ENCODE results near the gene ACOX3.

The ACOX3 gene

DNA sequence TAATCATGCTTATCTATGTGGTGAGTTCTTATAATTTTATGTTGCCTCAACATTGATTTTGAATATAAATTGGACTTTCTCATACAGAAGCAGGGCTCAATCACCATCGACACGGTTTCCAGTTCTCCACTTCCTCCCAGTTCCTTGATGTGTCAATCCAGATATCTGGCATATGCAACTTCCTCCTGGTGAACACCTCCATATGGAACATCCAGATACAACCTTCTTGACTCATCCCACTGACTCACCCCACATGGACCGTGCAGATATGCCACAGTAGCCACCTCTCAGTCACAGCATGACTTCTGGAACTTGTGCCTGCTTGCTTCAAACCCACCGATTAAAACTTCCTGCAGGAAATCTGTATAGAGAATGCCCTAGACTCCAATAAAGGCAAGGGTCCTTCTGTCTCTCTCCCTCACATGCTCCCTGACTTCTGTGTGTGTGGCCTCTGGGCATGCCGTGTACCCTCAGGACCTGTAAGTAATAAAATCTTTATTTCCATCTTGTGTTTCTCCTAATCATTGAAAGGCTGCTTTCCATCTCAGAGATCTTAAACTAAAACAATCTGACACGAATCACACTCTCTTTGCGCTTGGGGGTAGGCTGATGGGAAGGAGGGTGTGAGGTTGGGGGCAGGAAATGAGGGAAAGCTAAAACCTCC, 104.0 kb downstream of the ACOX3 start:
- no peaks in the 10 kb centered on the region for H3K36me3 ChIP-seq (ENCODE audit: control insufficient read depth, insufficient read depth, low read length)
- H3K4me1 ChIP-seq (ENCODE audit: control insufficient read depth, insufficient read depth, low read length): no peaks in the 10 kb centered on the region
- H3K27me3 ChIP-seq (ENCODE audit: control insufficient read depth, insufficient read depth, low read length): no peaks in the 10 kb centered on the region
- no peak overlapping the region for H3K9ac ChIP-seq (ENCODE audit: low read length)
- H3K9me3 ChIP-seq (ENCODE audit: control insufficient read depth, low read length): no peaks in the 10 kb centered on the region
- no peak overlapping the region for H3K4me3 ChIP-seq (ENCODE audit: low read length)

- Histone ChIP-seq H3K9me3 (ENCODE audit: control insufficient read depth, low read length) (no peaks in the 10 kb centered on the region), H3K27me3 (ENCODE audit: control insufficient read depth, insufficient read depth, low read length) (no peaks in the 10 kb centered on the region), H3K36me3 (ENCODE audit: control insufficient read depth, insufficient read depth, low read length) (no peaks in the 10 kb centered on the region), H3K9ac (ENCODE audit: low read length) (no peak overlapping the region), H3K4me1 (ENCODE audit: control insufficient read depth, insufficient read depth, low read length) (no peaks in the 10 kb centered on the region), H3K4me3 (ENCODE audit: low read length) (no peak overlapping the region)
Observed at GRCh38 chr4:8335848-8336247, 104.7 kb downstream of the ACOX3 start.

GRCh38 chr4:8334786-8335460, 105.6 kb downstream of the ACOX3 start:
- Histone ChIP-seq H3K9me3 (ENCODE audit: control insufficient read depth, low read length) (no peaks in the 10 kb centered on the region), H3K27me3 (ENCODE audit: control insufficient read depth, insufficient read depth, low read length) (no peaks in the 10 kb centered on the region), H3K9ac (ENCODE audit: low read length) (no peak overlapping the region), H3K36me3 (ENCODE audit: control insufficient read depth, insufficient read depth, low read length) (no peaks in the 10 kb centered on the region), H3K4me1 (ENCODE audit: control insufficient read depth, insufficient read depth, low read length) (no peaks in the 10 kb centered on the region), H3K4me3 (ENCODE audit: low read length) (no peak overlapping the region)

DNA sequence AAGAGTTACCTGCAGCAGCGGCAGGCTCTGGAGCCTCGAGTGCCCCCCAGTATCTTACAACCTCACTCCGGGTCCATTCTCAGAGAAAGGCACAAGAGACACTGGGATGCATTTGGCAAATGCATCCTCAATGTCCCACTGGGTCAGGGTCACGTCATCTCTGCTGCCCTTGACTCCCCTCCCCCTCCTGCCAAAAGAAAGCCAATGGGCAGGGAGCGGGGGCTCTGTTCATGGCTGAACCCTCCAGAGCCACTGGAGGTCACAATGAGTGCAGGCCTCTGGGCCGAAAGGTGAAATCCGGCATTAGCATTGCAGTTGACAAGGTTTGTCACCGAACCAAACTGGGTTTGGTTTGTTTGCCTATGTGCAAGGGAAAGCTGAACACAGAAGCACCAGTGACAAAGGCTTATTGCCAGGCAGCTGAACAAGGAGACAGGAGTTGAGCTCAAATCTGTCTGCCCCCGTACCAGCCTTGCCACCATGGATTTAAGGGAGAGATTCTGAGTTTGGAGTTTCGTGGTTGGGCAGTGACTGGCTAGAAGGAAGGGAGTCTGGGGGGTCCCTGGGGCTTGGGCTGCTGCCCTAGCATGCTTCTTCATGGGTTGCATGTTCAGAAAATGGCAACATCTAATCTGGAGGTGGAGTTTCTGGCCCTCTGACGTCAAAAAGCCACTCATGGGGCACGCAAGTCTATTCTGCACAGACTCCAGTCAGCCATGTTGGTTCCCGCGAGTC, 106.6 kb downstream of the ACOX3 start:
- no peak overlapping the region for H3K4me3 ChIP-seq (ENCODE audit: low read length)
- H3K27me3 ChIP-seq (ENCODE audit: control insufficient read depth, insufficient read depth, low read length): no peaks in the 10 kb centered on the region
- no peak overlapping the region for H3K9ac ChIP-seq (ENCODE audit: low read length)
- H3K36me3 ChIP-seq (ENCODE audit: control insufficient read depth, insufficient read depth, low read length): no peaks in the 10 kb centered on the region
- no peaks in the 10 kb centered on the region for H3K4me1 ChIP-seq (ENCODE audit: control insufficient read depth, insufficient read depth, low read length)
- H3K9me3 ChIP-seq (ENCODE audit: control insufficient read depth, low read length): no peaks in the 10 kb centered on the region

GRCh38 chr4:8332891-8333331, 107.6 kb downstream of the ACOX3 start:
- Histone ChIP-seq H3K36me3 (ENCODE audit: control insufficient read depth, insufficient read depth, low read length) (no peaks in the 10 kb centered on the region), H3K4me1 (ENCODE audit: control insufficient read depth, insufficient read depth, low read length) (no peaks in the 10 kb centered on the region), H3K9me3 (ENCODE audit: control insufficient read depth, low read length) (no peaks in the 10 kb centered on the region), H3K9ac (ENCODE audit: low read length) (no peak overlapping the region), H3K4me3 (ENCODE audit: low read length) (no peak overlapping the region), H3K27me3 (ENCODE audit: control insufficient read depth, insufficient read depth, low read length) (no peaks in the 10 kb centered on the region)

GRCh38 chr4:8332038-8332857, 108.3 kb downstream of the ACOX3 start:
- Histone ChIP-seq H3K4me1 (ENCODE audit: control insufficient read depth, insufficient read depth, low read length) (no peaks in the 10 kb centered on the region), H3K9ac (ENCODE audit: low read length) (no peak overlapping the region), H3K27me3 (ENCODE audit: control insufficient read depth, insufficient read depth, low read length) (no peaks in the 10 kb centered on the region), H3K36me3 (ENCODE audit: control insufficient read depth, insufficient read depth, low read length) (no peaks in the 10 kb centered on the region), H3K4me3 (ENCODE audit: low read length) (no peak overlapping the region), H3K9me3 (ENCODE audit: control insufficient read depth, low read length) (no peaks in the 10 kb centered on the region)

GRCh38 chr4:8331575-8331955, 109.0 kb downstream of the ACOX3 start:
- H3K4me3 ChIP-seq (ENCODE audit: low read length): no peak overlapping the region
- H3K4me1 ChIP-seq (ENCODE audit: control insufficient read depth, insufficient read depth, low read length): no peaks in the 10 kb centered on the region
- H3K36me3 ChIP-seq (ENCODE audit: control insufficient read depth, insufficient read depth, low read length): no peaks in the 10 kb centered on the region
- no peak overlapping the region for H3K9ac ChIP-seq (ENCODE audit: low read length)
- no peaks in the 10 kb centered on the region for H3K9me3 ChIP-seq (ENCODE audit: control insufficient read depth, low read length)
- no peaks in the 10 kb centered on the region for H3K27me3 ChIP-seq (ENCODE audit: control insufficient read depth, insufficient read depth, low read length)

DNA sequence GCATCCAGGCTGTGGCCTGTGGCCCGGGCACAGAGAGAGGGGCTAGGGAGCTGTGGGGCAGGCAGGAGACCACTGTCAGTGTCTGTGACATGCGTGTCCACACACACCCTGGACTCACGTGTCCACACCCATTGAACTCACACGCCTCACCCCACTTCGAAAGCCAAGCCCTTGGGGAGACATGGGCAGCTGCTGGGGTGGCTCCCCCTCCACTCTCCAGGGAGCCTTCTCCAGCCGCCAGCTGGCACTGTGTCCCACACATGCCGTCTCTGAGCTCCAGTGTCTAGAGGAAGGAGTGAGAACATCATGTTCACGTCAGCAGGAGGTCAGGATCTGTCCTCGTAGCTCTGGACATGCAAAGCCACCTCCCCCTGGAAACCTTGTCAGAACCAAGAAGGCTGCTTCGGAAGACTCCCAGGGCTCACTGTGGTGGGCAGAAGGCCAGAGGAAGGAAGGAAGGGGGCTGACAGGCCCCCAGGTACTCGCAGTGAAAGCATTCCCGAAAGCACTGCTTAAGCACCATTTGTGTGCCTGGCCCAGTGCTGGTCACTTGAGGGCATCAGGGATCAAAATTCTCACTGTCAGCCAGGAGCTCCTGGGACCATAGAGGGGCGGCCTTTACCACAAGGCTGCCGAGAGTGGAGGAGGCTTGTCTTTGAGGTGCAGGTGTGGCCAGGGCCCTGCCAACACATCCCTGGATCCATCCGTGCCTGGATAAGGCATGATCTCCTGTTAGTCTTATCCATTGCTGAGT, 109.5 kb downstream of the ACOX3 start:
- Histone ChIP-seq H3K4me3 (ENCODE audit: low read length) (no peak overlapping the region), H3K9ac (ENCODE audit: low read length) (no peak overlapping the region), H3K9me3 (ENCODE audit: control insufficient read depth, low read length) (no peaks in the 10 kb centered on the region), H3K4me1 (ENCODE audit: control insufficient read depth, insufficient read depth, low read length) (no peaks in the 10 kb centered on the region), H3K27me3 (ENCODE audit: control insufficient read depth, insufficient read depth, low read length) (no peaks in the 10 kb centered on the region), H3K36me3 (ENCODE audit: control insufficient read depth, insufficient read depth, low read length) (no peaks in the 10 kb centered on the region)

- Histone ChIP-seq H3K9me3 (ENCODE audit: control insufficient read depth, low read length) (no peaks in the 10 kb centered on the region), H3K36me3 (ENCODE audit: control insufficient read depth, insufficient read depth, low read length) (no peaks in the 10 kb centered on the region), H3K9ac (ENCODE audit: low read length) (no peak overlapping the region), H3K27me3 (ENCODE audit: control insufficient read depth, insufficient read depth, low read length) (no peaks in the 10 kb centered on the region), H3K4me3 (ENCODE audit: low read length) (no peak overlapping the region), H3K4me1 (ENCODE audit: control insufficient read depth, insufficient read depth, low read length) (no peaks in the 10 kb centered on the region)
Observed at GRCh38 chr4:8329859-8330761, 110.4 kb downstream of the ACOX3 start.

DNA sequence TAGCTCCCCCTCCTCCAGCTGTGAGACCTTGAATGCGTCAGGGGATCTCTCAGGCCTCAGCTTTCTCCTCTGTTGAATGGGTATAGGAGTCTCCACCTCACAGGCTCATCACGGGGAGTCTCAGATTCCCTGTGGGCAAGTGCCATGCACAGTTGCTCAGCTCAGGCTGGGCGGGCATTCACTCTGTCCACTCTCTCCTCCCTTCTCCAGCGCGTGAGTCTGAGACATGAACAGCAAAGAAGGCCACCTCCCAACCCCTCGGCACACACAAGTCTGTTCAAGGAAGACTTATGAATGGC, 111.0 kb downstream of the ACOX3 start:
- Histone ChIP-seq H3K27me3 (ENCODE audit: control insufficient read depth, insufficient read depth, low read length) (no peaks in the 10 kb centered on the region), H3K36me3 (ENCODE audit: control insufficient read depth, insufficient read depth, low read length) (no peaks in the 10 kb centered on the region), H3K4me3 (ENCODE audit: low read length) (no peak overlapping the region), H3K9ac (ENCODE audit: low read length) (no peak overlapping the region), H3K9me3 (ENCODE audit: control insufficient read depth, low read length) (no peaks in the 10 kb centered on the region), H3K4me1 (ENCODE audit: control insufficient read depth, insufficient read depth, low read length) (no peaks in the 10 kb centered on the region)

All from mucosa of stomach (tissue), 1 donor.